C4-2B (cell line): ENCODE data around the gene NVL.
A peak's percentile ranks its signal among the peaks of the same experiment; 100 is the strongest.
"Not testable (repeated sequence)": the region's sequence is repeated elsewhere in the genome, so short reads cannot be mapped to it uniquely, and the experiment has no call there.

ENCODE experiments used
- H3K27ac ChIP-seq: fragments of 450-650 bp; 2 replicates; pipeline ENCODE4 v1.5.1; 2017
- ZFX ChIP-seq: fragments of 450-650 bp; IDR thresholded peaks from 2 replicates; pipeline ENCODE4 v1.6.1; 2017
- TF ChIP-seq, protein P1 (sequence below): fragments of 450-650 bp; conservative IDR thresholded peaks from 2 replicates; pipeline ENCODE4 v1.5.1; 2017; ENCODE audit warnings: mild to moderate bottlenecking

Gene NVL

DNA sequence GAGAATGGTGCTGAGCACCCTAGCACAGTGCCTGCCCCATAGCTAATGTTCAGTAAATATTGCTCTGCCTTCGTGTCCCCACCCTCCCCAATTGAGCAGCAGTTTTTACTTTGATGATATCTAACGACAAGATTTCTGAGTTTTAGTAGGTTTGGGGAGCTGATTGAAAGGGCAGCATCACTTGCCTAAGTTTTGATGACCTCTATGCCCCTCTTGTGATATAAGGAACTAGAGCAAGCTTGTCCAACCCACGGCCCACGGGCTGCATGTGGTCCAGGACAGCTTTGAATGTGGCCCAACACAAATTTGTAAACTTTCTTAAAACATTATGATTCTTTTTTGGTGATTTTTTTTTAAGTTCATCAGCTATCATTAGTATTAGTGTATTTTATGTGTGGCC lies 28.3 kb upstream of the NVL start:
- H3K27ac ChIP-seq: no peak overlapping the region; the same call in 1 of the 2 replicates
- TF ChIP-seq ZFX: no peak
- TF ChIP-seq, protein P1, sequence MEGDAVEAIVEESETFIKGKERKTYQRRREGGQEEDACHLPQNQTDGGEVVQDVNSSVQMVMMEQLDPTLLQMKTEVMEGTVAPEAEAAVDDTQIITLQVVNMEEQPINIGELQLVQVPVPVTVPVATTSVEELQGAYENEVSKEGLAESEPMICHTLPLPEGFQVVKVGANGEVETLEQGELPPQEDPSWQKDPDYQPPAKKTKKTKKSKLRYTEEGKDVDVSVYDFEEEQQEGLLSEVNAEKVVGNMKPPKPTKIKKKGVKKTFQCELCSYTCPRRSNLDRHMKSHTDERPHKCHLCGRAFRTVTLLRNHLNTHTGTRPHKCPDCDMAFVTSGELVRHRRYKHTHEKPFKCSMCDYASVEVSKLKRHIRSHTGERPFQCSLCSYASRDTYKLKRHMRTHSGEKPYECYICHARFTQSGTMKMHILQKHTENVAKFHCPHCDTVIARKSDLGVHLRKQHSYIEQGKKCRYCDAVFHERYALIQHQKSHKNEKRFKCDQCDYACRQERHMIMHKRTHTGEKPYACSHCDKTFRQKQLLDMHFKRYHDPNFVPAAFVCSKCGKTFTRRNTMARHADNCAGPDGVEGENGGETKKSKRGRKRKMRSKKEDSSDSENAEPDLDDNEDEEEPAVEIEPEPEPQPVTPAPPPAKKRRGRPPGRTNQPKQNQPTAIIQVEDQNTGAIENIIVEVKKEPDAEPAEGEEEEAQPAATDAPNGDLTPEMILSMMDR: no peak

DNA sequence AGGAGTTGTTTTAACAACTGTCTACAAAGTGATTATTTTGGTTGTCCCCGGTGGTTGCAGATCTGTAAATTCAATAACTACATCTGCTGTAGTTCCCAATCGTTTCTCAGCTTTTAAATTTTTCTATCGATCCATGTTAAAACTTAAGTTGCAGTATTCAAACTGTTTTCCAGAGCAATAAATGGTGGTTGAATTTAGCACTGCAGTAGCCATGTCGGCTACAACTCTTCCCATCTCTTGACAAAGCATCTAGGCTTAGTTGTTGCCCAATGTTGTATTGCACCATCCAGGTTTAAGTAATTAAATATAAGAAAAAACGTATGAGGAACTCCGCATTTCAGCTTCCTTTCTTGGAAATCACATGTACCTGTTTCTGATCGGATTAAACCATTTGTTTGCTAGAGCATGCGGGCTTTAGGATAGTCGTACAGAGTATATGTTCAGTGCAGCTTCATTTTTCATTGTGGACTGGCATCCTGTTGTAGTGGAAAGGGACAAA lies 27.7 kb upstream of the NVL start:
- no peak for TF ChIP-seq ZFX
- peak overlapping the region; percentile 88 for H3K27ac ChIP-seq

DNA sequence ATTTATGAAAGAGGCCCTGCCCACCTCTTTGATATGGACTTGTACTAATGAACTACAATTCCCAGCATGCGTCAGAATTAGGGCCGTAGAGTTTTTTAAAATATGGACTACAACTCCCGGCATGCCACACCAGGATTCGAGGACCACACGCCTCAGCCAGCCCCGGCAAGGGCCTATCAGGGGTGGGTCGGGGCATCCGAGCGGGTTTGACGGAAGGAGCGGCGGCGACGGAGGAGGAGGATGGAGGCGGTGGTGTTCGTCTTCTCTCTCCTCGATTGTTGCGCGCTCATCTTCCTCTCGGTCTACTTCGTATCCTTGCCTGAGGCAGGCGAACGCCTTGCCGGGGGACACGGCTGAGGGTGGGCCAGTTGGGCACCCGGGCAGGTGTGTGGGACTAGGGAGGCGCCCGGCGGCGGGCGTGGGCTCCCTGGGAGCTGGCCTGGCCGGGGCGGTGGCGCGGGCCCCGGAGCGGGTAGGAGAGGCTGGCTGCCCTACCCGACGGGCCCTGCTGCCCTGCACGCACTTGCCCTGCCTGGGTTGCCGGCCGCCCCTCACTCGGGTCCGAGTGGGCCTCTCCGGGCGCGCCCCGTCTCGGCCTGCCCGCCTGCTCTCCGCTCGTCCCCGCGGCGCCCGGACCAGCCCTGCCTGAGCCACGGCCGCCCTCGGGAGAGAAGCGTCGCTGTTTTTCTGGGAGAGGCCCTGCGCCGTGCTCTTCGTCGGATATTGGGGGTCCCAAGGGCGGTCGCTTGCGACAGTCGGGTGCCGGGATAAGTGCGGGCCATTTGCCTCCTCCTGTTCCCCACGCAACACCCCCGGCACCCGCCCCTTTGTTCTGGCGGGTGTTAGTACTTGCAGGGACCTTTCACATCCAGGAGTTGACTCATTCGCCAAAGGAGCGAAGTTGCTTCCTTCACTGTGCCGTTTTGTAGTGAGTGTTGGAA lies 27.0 kb upstream of the NVL start, which contains the start of gene CNIH4:
Gene CNIH4, plus strand, starts transcription at position 195 of the 941 bp plus-strand sequence. Its CDS starts 46 bp downstream, at position 241.
- TF ChIP-seq, protein P1: no peak; the same call in 1 of the 2 replicates
- TF ChIP-seq ZFX: peak; percentile 94
- H3K27ac ChIP-seq: peak within 1 kb of the TSS; percentile 88

DNA sequence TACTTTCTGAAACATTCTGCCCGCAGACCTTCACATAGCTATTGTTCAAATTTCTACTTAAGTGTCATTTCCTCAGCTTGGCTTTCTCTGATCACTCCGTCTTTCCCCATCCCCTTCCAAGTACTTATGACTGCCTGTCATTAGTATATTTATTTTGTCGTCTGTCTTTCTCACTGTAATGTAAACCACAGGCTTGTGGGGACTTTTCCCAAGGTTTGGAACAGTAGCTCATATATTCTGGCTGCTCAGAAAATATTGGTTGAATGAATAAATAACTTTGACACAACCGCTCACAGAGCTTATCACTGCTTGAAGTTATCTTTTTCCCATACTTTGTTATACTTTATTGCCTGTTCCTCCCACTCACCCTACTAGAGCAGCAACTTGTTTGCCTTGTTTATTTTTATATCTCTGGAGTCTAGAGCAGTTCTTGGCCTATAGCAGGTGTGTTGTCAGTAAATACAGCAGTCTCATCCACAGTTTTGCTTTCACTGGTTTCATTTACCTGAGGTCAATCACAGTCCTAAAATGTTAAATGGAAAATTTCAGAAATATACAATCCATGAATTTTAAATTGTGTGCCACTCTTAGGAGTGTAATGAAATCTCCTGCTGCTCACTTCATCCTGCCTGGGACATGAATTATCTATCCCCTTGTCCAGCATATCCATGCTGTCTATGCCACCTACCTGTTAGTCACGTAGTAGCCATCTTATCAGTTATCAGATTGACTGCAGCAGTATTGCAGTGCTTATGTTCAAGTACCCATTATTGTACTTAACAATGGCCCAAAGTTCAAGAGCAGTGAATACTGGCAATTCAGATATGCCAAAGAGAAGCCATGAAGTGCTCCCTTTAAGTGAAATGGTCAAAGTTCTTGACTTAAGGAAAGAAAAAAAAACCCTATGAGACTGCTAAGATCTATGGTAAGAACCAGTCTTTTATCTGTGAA lies 24.3 kb upstream of the NVL start:
- H3K27ac ChIP-seq: no peak overlapping the region
- TF ChIP-seq, protein P1: no peak
- TF ChIP-seq ZFX: no peak

DNA sequence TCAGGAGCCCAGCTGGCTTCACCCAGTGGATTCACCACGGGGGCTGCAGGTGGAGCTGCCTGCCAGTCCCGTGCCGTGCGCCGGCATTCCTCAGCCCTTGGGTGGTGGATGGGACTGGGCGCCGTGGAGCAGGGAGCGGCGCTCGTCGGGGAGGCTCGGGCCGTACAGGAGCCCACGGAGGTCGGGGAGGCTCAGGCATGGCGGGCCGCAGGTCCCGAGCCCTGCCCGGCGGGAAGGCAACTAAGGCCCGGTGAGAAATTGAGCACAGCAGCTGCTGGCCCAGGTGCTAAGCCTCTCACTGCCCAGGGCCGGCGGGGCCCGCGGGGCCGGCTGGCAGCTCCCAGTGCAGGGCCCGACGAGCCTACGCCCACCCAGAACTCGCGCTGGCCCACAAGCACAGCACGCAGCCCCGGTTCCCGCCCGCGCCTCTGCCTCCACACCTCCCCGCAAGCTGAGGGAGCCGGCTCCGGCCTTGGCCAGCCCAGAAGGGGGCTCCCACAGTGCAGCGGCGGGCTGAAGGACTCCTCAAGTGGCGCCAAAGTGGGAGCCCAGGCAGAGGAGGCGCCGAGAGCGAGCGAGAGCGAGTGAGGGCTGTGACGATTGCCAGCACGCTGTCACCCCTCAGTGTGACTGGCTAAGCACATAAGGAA lies 22.6 kb upstream of the NVL start:
- H3K27ac ChIP-seq: not testable (repeated sequence)

DNA sequence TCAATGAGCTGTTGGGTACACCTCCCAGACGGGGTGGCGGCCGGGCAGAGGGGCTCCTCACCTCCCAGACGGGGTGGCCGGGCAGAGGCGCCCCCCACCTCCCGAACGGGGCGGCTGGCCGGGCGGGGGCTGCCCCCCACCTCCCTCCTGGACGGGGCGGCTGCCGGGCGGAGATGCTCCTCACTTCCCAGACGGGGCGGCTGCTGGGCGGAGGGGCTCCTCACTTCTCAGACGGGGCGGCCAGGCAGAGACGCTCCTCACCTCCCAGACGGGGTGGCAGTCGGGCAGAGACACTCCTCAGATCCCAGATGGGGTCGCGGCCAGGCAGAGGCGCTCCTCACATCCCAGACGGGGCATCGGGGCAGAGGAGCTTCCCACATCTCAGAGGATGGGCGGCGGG lies 19.7 kb upstream of the NVL start:
- not testable (repeated sequence) for H3K27ac ChIP-seq

DNA sequence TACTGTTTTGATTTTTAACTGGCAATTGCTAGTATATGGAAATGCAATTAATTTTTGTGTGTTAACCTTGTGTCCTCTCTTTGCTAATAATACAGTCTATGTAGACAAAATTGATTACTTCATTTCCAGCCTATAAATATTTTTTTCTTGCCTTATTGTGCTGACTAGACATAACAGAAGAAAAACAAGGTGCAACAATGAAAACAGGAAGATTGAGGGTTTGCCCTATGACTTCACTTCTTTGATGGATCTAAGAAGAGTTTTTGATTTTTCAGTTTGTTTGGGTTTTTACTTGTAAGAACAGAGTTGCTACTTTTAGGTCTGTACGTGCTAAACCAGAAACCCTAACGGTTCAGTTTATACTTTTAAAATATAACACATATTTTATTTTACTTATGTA lies 18.2 kb upstream of the NVL start:
- no peak for TF ChIP-seq ZFX
- TF ChIP-seq, protein P1: no peak
- no peak overlapping the region for H3K27ac ChIP-seq

DNA sequence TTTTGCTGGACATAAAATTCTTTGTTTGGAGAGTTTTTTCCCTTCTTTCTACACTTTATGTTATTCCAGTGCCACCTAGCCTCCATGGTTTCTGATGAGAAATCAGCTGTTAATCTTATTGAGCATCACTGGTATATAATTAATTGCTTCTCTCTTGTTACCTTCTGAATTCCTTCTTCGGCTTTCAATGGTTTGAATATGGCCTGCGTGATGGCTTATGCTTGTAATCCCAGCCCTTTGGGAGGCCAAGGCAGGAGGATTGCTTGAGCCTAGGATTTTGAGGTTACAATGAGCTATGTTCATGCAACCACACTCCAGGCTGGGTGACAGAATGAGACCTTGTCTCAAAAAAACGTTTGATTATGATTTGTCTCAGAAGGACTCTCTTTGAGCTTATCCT lies 13.7 kb upstream of the NVL start:
- TF ChIP-seq, protein P1: no peak
- no peak for TF ChIP-seq ZFX
- H3K27ac ChIP-seq: no peak overlapping the region

DNA sequence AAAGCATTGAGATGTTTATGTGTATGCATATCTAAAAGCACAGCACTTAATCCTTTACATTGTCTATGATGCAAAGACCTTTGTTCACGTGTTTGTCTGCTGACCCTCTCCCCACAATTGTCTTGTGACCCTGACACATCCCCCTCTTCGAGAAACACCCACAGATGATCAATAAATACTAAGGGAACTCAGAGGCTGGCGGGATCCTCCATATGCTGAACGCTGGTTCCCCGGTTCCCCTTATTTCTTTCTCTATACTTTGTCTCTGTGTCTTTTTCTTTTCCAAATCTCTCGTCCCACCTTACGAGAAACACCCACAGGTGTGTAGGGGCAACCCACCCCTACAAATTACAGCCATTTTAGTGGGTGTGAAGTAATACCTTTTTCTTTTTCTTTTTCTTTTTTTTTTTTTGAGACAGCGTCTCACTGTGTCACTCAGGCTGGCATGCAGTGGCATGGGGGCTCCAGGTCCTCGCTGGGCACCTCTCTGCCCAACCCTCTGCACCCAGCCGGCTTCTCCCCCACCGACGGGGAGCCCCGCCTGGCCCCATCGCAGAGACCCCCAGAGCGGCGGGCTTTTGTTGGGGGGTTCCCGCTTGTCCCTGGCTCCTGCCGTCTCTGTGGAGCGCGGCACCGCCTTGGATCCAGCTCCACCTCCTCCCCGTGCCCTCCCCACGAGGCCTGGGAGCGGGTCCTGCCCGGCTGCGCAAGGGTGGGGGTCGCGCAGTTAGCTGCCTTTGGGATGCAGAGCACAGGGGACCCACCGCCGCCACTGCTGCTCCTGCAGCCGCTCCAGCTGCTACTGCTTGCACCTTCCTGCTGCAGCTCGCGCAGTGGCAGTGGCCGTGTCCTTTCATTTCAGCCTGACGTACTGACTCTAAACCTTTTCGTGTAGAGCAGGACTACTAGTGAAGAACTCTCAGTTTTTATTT lies 10.7 kb upstream of the NVL start:
- not testable (repeated sequence) for H3K27ac ChIP-seq
